HepG2 (cell line): ENCODE results near the gene PRR36. TPM values are rescaled to one million over a fixed set of nuclear protein-coding genes. Genes with fewer than 3 reads are reported as not detected.

Experiments
- AKAP8 ChIP-seq: sonication (generic); formaldehyde crosslinking; IDR thresholded peaks from 2 replicates; pipeline ENCODE4 v1.5.1; 2020; ENCODE audit warnings: mild to moderate bottlenecking, missing genetic modification reagents
- CEBPZ ChIP-seq: IDR thresholded peaks from 2 replicates; pipeline ENCODE4 v1.6.1; 2012; ENCODE audit warnings: low read length, improper control_type of control experiment
- HES4 ChIP-seq: sonication (generic); formaldehyde crosslinking; IDR thresholded peaks from 2 replicates; pipeline ENCODE4 v1.9.0; 2021; ENCODE audit warnings: mild to moderate bottlenecking, missing genetic modification reagents, borderline replicate concordance
- HNF4G ChIP-seq, 2 experiments: sonication (generic) in 1 of 2; formaldehyde crosslinking in 1 of 2; IDR thresholded peaks; 2 replicates each; pipeline versions ENCODE4 v1.4.0 to v1.6.1; 2011 to 2020; ENCODE audit warnings: borderline replicate concordance in 2 of 2, low read depth in 2 of 2, mild to moderate bottlenecking in 2 of 2, low read length in 1 of 2, missing genetic modification reagents in 1 of 2, moderate library complexity in 1 of 2
- HOXA3 ChIP-seq: sonication (generic); formaldehyde crosslinking; IDR thresholded peaks from 2 replicates; pipeline ENCODE4 v1.5.0; 2020; ENCODE audit warnings: missing genetic modification reagents
- MTA1 ChIP-seq: sonication (generic); formaldehyde crosslinking; IDR thresholded peaks from 2 replicates; pipeline ENCODE4 v1.4.0; 2020; ENCODE audit warnings: missing genetic modification reagents, mild to moderate bottlenecking, borderline replicate concordance
- NPAS2 ChIP-seq: sonication (generic); formaldehyde crosslinking; IDR thresholded peaks from 2 replicates; pipeline ENCODE4 v1.8.0; 2022; ENCODE audit warnings: mild to moderate bottlenecking, missing genetic modification reagents, borderline replicate concordance
- PAX8 ChIP-seq: sonication (generic); formaldehyde crosslinking; IDR thresholded peaks from 2 replicates; pipeline ENCODE4 v1.8.0; 2022; ENCODE audit warnings: mild to moderate bottlenecking, missing genetic modification reagents, borderline replicate concordance
- RBAK ChIP-seq: sonication (generic); formaldehyde crosslinking; IDR thresholded peaks from 2 replicates; pipeline ENCODE4 v1.5.1; 2020; ENCODE audit warnings: mild to moderate bottlenecking, missing genetic modification reagents
- SOX5 ChIP-seq: IDR thresholded peaks from 2 replicates; pipeline ENCODE4 v1.6.1; 2016; ENCODE audit warnings: borderline replicate concordance
- ZBTB40 ChIP-seq, 2 experiments: fragments of 450-650 bp in 1 of 2; sonication (generic) in 1 of 2; formaldehyde crosslinking in 1 of 2; IDR thresholded peaks; 2 replicates each; pipeline versions ENCODE4 v1.6.1 to v1.8.0; 2016 to 2022; ENCODE audit warnings: antibody characterized with exemption in 1 of 2, mild to moderate bottlenecking in 1 of 2, missing genetic modification reagents in 1 of 2
- ZNF20 ChIP-seq: sonication (generic); formaldehyde crosslinking; IDR thresholded peaks from 2 replicates; pipeline ENCODE4 v1.4.0; 2020; ENCODE audit warnings: mild to moderate bottlenecking, moderate library complexity, missing genetic modification reagents
- ZNF431 ChIP-seq: sonication (generic); formaldehyde crosslinking; IDR thresholded peaks from 2 replicates; pipeline ENCODE4 v1.9.0; 2022; ENCODE audit warnings: missing genetic modification reagents, low read depth, mild to moderate bottlenecking, borderline replicate concordance
- ZNF652 ChIP-seq: IDR thresholded peaks from 2 replicates; pipeline ENCODE4 v1.6.1; 2016; ENCODE audit warnings: low read depth, borderline replicate concordance
- ZNF766 ChIP-seq: sonication (generic); formaldehyde crosslinking; IDR thresholded peaks from 2 replicates; pipeline ENCODE4 v1.5.0; 2020; ENCODE audit warnings: missing genetic modification reagents, borderline replicate concordance
- ZNF850 ChIP-seq: sonication (generic); formaldehyde crosslinking; conservative IDR thresholded peaks from 2 replicates; pipeline ENCODE4 v1.9.0; 2021; ENCODE audit warnings: mild to moderate bottlenecking, missing genetic modification reagents
- polyA plus RNA-seq, 8 experiments: library from polyadenylated mRNA; depleted of rRNA in 3 of 8; stranded (reverse) in 7 of 8; unstranded in 1 of 8; fragments of >200 nt; fragmentation: Illumina TruSeq in 4 of 8; extraction: Trizol in 4 of 8; gene quantifications; 2 replicates each; pipeline versions ENCODE4 v1.2.1 to v1.2.3, GENCODE V29; 2011 to 2016; ENCODE audit warnings: low read depth in 4 of 8, missing spikeins in 1 of 8, mixed read lengths in 1 of 8; ENCODE audit not compliant: insufficient read depth in 1 of 8
- total RNA-seq, 5 experiments: library from RNA; depleted of rRNA; stranded (reverse); fragments of >200 nt; fragmentation: Illumina TruSeq; extraction: Trizol; gene quantifications; 2 replicates each; pipeline ENCODE4 v1.2.3, GENCODE V29; 2016; ENCODE audit warnings: low read depth in 1 of 5

The PRR36 gene
- total and polyA plus RNA-seq, 2 of the 13 experiments (the other 11 are each of a cell fraction or from before 2014, with no cell fraction given): 0.07 to 0.17 TPM

GRCh38 chr19:7888145-7888825, 14.1 kb upstream of the PRR36 start, which contains the start of gene LRRC8E (continued):
- TF ChIP-seq CEBPZ: no peak
- no peak for TF ChIP-seq ZBTB40 (IDR thresholded peaks at IDR 0.05)
- TF ChIP-seq ZBTB40 (CRISPR knock-in tag; IDR thresholded peaks at IDR 0.05): no peak
- no peak for TF ChIP-seq ZNF652 (CRISPR knock-in tag)
- TF ChIP-seq SOX5 (CRISPR knock-in tag): no peak
- TF ChIP-seq ZNF431 (CRISPR knock-in tag): peak; percentile 21; the same call in 1 of the 2 replicates
- TF ChIP-seq HES4 (CRISPR knock-in tag): peak; percentile 42; the same call in 1 of the 2 replicates
- TF ChIP-seq HNF4G (IDR thresholded peaks at IDR 0.05; ENCODE audit: borderline replicate concordance, low read depth, low read length): no peak
- TF ChIP-seq HNF4G (CRISPR knock-in tag; IDR thresholded peaks at IDR 0.05; ENCODE audit: borderline replicate concordance, low read depth): no peak
- no peak for TF ChIP-seq ZNF850 (CRISPR knock-in tag)
- no peak for TF ChIP-seq NPAS2 (CRISPR knock-in tag)
- TF ChIP-seq AKAP8: no peak
- no peak for TF ChIP-seq PAX8 (CRISPR knock-in tag)
- no peak for TF ChIP-seq ZNF20 (CRISPR knock-in tag)
- no peak for TF ChIP-seq RBAK (CRISPR knock-in tag)
- TF ChIP-seq MTA1 (CRISPR knock-in tag): peak; percentile 46; the same call in 1 of the 2 replicates
- no peak for TF ChIP-seq ZNF766 (CRISPR knock-in tag)
- no peak; the same call in 1 of the 2 replicates for TF ChIP-seq HOXA3 (CRISPR knock-in tag)
